Measurements from ENCODE around the gene OR10G8.

The OR10G8 gene

DNA sequence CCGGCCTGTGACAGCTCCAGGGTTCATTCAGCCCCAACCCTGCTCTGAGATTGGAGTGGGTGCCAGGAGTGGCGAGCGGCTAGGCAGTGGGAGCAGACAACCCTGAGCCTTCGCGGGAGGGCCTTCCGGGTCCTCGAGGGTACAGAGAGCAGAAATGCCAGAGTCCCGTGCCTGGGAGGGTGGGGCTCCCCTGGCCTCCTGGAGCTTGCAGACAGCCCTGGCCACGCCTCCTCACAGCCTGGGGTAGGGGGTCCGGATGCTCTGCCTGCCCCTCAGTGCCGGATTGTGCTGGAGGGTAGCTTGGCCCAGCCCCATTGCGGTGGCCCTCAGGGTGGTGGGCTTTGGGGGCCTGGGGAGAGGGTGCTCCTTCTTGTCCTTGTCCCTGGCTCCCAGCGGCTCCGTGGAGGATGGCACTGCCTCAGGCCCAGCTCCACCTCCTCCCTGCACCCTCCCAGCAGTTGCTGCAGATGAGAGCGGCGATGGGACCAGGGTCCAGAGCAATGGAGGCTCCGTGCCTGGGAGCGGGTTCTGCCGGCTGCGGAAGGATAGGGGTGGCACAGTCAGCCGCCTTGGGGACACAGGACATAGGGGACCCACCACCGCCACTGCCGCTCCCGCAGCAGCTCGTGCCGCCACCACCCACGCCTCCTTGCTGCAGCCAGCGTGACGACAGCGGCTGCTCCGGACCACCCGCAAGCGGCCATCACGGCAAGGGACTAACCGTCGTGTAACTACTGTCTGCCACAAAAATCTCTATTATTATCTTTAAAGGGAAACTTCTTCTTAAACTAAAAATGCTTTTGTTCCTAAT lies 49.4 kb downstream of the OR10G8 start:
- DNase-seq (ENCODE audit: low read depth) = no peak
- H3K4me3 ChIP-seq (ENCODE audit: low read depth, low read length) = peak overlapping the region; percentile 51

DNA sequence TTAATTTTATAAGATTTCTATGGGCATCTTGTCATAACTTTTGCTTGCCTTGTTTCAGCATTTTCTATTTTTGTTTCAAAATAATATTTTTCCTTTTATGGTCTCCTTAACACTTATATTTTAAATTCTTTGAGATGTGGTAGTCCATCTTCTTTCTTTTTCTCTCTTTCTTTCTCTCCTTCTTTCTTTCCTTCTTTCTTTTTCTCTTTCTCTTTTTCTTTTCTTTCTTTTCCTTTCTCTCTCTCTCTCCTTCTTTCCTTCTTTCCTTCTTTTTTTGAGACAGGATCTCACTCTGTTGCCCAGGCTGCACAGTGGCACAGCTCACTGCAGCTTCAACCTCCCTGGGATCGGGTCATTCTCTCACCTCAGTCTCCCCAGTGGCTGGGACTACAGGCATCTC lies 50.7 kb downstream of the OR10G8 start:
- no peak overlapping the region for H3K4me3 ChIP-seq (ENCODE audit: low read depth, low read length)
- DNase-seq (ENCODE audit: low read depth) = no peak

DNA sequence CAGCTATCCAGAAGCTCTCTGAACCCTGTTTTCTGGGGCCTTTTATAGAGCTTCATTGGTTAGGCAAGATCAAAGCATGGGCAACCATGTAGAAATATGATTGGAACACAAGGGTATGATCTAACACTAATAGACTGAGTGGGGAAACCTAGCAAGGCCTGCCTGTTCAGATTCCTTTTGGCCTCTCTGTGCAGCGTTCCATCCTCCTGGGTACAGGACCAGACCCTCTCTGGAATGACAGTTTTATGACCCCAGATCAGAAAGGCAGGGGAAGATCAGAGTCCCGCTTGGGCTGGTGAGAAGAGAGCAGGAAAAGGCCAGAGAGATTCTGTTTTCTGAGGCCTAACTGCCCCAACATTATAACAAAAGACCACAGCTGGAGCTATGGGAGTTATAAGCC lies 52.0 kb downstream of the OR10G8 start:
- DNase-seq (ENCODE audit: low read depth) = no peak
- no peak overlapping the region for H3K4me3 ChIP-seq (ENCODE audit: low read depth, low read length)

DNA sequence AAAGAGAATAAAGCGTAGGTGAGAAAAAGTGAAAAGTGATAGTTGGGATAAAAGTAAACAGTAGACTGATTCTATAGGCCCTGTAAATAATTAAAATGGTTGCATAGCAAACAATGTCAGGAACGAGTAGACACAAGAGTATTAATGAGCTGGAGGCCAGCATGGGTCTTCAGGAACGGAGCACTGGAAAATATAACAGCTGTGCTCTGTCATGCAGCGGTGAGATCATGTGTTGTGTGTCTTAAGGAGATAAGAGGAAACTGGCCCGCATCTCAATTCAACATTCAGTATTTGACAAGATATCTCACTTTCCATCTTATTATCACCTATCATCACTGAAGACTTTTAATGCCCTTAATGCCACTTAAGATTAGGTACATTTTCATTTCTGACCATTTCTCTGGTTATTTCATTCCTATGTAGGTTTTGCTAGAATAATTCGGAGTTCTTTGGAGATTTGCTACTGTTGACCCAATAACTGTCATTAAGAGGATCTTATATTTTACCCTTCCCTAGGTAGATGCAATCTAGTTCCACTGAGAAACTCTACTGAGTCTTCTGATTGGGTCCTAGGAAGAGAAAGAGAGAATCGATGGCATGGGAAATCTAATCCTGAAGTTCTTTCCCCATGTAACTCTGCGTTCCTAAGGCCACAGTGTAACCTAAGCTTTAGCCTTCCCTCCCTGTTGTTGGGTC lies 53.2 kb downstream of the OR10G8 start:
- H3K4me3 ChIP-seq (ENCODE audit: low read depth, low read length) = no peak overlapping the region
- DNase-seq (ENCODE audit: low read depth) = no peak
